Keratinocyte (primary cell): ENCODE results near the gene SEC14L3. TPM values are rescaled to one million over a fixed set of nuclear protein-coding genes. Genes with fewer than 3 reads are reported as not detected.

ENCODE experiments used
- DNase-seq: peaks from one replicate; pipeline ENCODE4 v3.0.0-alpha.2; 2011; ENCODE audit warnings: low read depth, missing footprints, low spot score
- FAIRE-seq: peaks from 2 replicates; lab custom pipeline; 2011; peaks lifted over from hg19 to GRCh38; lab: Jason Lieb, UNC
- H2AFZ ChIP-seq: 2 replicates; pipeline ENCODE4 v1.6.0; 2012; ENCODE audit warnings: low read length, control low read depth, inconsistent platforms; ENCODE audit not compliant: control insufficient read depth
- H3K27ac ChIP-seq: 2 replicates; pipeline ENCODE4 v1.5.1; 2011; ENCODE audit warnings: low read length; ENCODE audit not compliant: control insufficient read depth, insufficient read depth
- H3K27me3 ChIP-seq: 3 replicates; pipeline ENCODE4 v1.6.0; 2011; ENCODE audit warnings: low read length; ENCODE audit not compliant: control insufficient read depth, insufficient read depth; ENCODE audit errors: extremely low read depth
- H3K36me3 ChIP-seq, 2 experiments: 2 replicates in 1 of 2; 3 replicates in 1 of 2; pipeline ENCODE4 v1.5.1; 2011; ENCODE audit warnings: low read length in 2 of 2, mild to moderate bottlenecking in 1 of 2; ENCODE audit not compliant: control insufficient read depth in 2 of 2, insufficient read depth in 2 of 2; ENCODE audit errors: extremely low read depth in 1 of 2
- H3K4me1 ChIP-seq: 3 replicates; pipeline ENCODE4 v1.5.1; 2011; ENCODE audit warnings: low read length; ENCODE audit not compliant: control insufficient read depth, insufficient read depth; ENCODE audit errors: extremely low read depth
- H3K4me2 ChIP-seq: 3 replicates; pipeline ENCODE4 v1.6.0; 2011; ENCODE audit warnings: low read depth, low read length; ENCODE audit not compliant: control insufficient read depth, insufficient read depth; ENCODE audit errors: extremely low read depth
- H3K4me3 ChIP-seq, 3 experiments: fragments of 200-600 bp in 1 of 3; sonication (generic) in 1 of 3; 2 replicates in 2 of 3; 3 replicates in 1 of 3; pipeline ENCODE4 v1.5.1; 2011 to 2016; ENCODE audit warnings: low read length in 3 of 3, mild to moderate bottlenecking in 3 of 3, control low read depth in 2 of 3, inconsistent platforms in 1 of 3, low read depth in 1 of 3, mixed read lengths in 1 of 3, mixed run types in 1 of 3, moderate library complexity in 1 of 3; ENCODE audit not compliant: control insufficient read depth in 2 of 3, insufficient read depth in 2 of 3; ENCODE audit errors: extremely low read depth in 1 of 3
- H3K79me2 ChIP-seq: 2 replicates; pipeline ENCODE4 v1.6.0; 2012; ENCODE audit warnings: low read length; ENCODE audit not compliant: control insufficient read depth, insufficient read depth
- H3K9ac ChIP-seq: 3 replicates; pipeline ENCODE4 v1.6.0; 2011; ENCODE audit warnings: low read length; ENCODE audit not compliant: control insufficient read depth, insufficient read depth; ENCODE audit errors: extremely low read depth
- H3K9me1 ChIP-seq: 3 replicates; pipeline ENCODE4 v1.6.0; 2011; ENCODE audit warnings: low read length; ENCODE audit not compliant: control insufficient read depth, insufficient read depth; ENCODE audit errors: extremely low read depth
- H3K9me3 ChIP-seq: 2 replicates; pipeline ENCODE4 v1.5.1; 2012; ENCODE audit warnings: low read depth, low read length; ENCODE audit not compliant: control insufficient read depth
- H4K20me1 ChIP-seq: 3 replicates; pipeline ENCODE4 v1.6.0; 2011; ENCODE audit warnings: low read length; ENCODE audit not compliant: control insufficient read depth, insufficient read depth; ENCODE audit errors: extremely low read depth
- CTCF ChIP-seq, 3 experiments: IDR thresholded peaks in 1 of 3; conservative IDR thresholded peaks in 1 of 3; optimal IDR thresholded peaks in 1 of 3; 2 replicates in 2 of 3; 3 replicates in 1 of 3; pipeline versions ENCODE3 to v1.5.1; 2011; ENCODE audit warnings: low read length in 3 of 3, mild to moderate bottlenecking in 3 of 3, moderate library complexity in 2 of 3, control low read depth in 1 of 3, inconsistent platforms in 1 of 3; ENCODE audit not compliant: insufficient read depth in 2 of 3; ENCODE audit errors: extremely low read depth in 1 of 3
- EZH2 ChIP-seq: IDR thresholded peaks from one replicate; pipeline ENCODE4 v1.6.1; 2012; ENCODE audit warnings: inconsistent platforms, mild to moderate bottlenecking, low read length, moderate library complexity
- dilution Hi-C: fragments of 300-500 bp; cut with MboI; formaldehyde crosslinking; loops from one replicate; pipeline ENCODE4 v1.7.0; 2020; ENCODE audit warnings: low sequenced_read_pairs; ENCODE audit not compliant: extremely low pct_ligation_motif_present
- polyA plus RNA-seq, 5 experiments: library from polyadenylated mRNA; depleted of rRNA in 3 of 5; stranded (reverse) in 3 of 5; stranded (forward) in 1 of 5; unstranded in 1 of 5; fragments of >200 nt; gene quantifications; 1 replicate in 1 of 5; 2 replicates in 3 of 5; 3 replicates in 1 of 5; pipeline versions ENCODE4 v1.2.1 to v1.2.3, GENCODE V29; 2011 to 2012; ENCODE audit warnings: missing spikeins in 2 of 5, low read depth in 1 of 5, low replicate concordance in 1 of 5

The SEC14L3 gene
- polyA plus RNA-seq, 1 donor (not counting 4 experiments of a cell fraction or from before 2014, with no cell fraction given) = not detected

GRCh38 chr22:30441088-30441487 is 30.7 kb downstream of the SEC14L3 start:
- dilution Hi-C loops = no loop called here
- no peaks in the 10 kb centered on the region for H3K36me3 ChIP-seq
- peaks cover 19% of the 10 kb centered on the region for H3K4me1 ChIP-seq
- no peak for FAIRE-seq
- H3K27ac ChIP-seq = no peak overlapping the region
- no peaks in the 10 kb centered on the region for H3K79me2 ChIP-seq
- DNase-seq = no peak
- no peak overlapping the region for H3K4me2 ChIP-seq
- no peak for TF ChIP-seq CTCF (optimal IDR thresholded peaks at IDR 0.05 in 1 of 3, IDR thresholded peaks at IDR 0.05 in 1 of 3, conservative IDR thresholded peaks at IDR 0.05 in 1 of 3; ENCODE audit: extremely low read depth in 1 of 3, insufficient read depth in 2 of 3, low read length in 3 of 3)
- no peak for TF ChIP-seq EZH2
- H4K20me1 ChIP-seq = no peaks in the 10 kb centered on the region
- H2AFZ ChIP-seq = no peak overlapping the region
- H3K27me3 ChIP-seq = no peaks in the 10 kb centered on the region
- no peaks in the 10 kb centered on the region for H3K9me1 ChIP-seq
- peaks cover 2% of the 10 kb centered on the region for H3K9me3 ChIP-seq
- H3K9ac ChIP-seq = no peak overlapping the region
- no peak overlapping the region for H3K4me3 ChIP-seq

GRCh38 chr22:30439836-30440235 is 32.0 kb downstream of the SEC14L3 start:
- Histone ChIP-seq H3K9me3 (peaks cover 2% of the 10 kb centered on the region), H3K9me1 (no peaks in the 10 kb centered on the region), H2AFZ (no peak overlapping the region), H3K4me2 (no peak overlapping the region), H4K20me1 (no peaks in the 10 kb centered on the region), H3K9ac (no peak overlapping the region), H3K79me2 (no peaks in the 10 kb centered on the region), H3K27me3 (no peaks in the 10 kb centered on the region), H3K36me3 (no peaks in the 10 kb centered on the region), H3K4me1 (peaks cover 31% of the 10 kb centered on the region), H3K27ac (no peak overlapping the region), H3K4me3 (no peak overlapping the region)
- dilution Hi-C loops = no loop called here
- FAIRE-seq = no peak
- no peak for DNase-seq
- TF ChIP-seq CTCF (optimal IDR thresholded peaks at IDR 0.05 in 1 of 3, IDR thresholded peaks at IDR 0.05 in 1 of 3, conservative IDR thresholded peaks at IDR 0.05 in 1 of 3; ENCODE audit: extremely low read depth in 1 of 3, insufficient read depth in 2 of 3, low read length in 3 of 3) = no peak
- no peak for TF ChIP-seq EZH2
